ENCODE results near the gene PBX3.

DNA sequence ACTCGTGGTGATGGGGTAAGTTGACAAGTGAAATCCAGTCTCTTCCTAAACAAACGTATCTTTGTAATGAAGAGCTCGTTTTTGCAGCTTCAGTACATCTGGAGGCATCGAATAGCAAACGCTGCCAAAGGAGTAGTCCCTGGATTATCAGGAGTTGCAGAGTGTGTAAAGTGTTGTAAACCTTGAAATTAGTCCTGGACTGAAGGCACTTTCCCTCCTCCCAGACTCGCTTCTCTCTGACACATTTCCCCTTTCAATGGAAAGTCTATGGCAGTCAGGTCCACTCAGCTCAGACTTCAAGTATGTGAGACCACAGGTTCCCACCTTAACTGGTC is 1.5 kb upstream of the PBX3 start:
- TF ChIP-seq, protein P1, sequence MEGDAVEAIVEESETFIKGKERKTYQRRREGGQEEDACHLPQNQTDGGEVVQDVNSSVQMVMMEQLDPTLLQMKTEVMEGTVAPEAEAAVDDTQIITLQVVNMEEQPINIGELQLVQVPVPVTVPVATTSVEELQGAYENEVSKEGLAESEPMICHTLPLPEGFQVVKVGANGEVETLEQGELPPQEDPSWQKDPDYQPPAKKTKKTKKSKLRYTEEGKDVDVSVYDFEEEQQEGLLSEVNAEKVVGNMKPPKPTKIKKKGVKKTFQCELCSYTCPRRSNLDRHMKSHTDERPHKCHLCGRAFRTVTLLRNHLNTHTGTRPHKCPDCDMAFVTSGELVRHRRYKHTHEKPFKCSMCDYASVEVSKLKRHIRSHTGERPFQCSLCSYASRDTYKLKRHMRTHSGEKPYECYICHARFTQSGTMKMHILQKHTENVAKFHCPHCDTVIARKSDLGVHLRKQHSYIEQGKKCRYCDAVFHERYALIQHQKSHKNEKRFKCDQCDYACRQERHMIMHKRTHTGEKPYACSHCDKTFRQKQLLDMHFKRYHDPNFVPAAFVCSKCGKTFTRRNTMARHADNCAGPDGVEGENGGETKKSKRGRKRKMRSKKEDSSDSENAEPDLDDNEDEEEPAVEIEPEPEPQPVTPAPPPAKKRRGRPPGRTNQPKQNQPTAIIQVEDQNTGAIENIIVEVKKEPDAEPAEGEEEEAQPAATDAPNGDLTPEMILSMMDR (IDR thresholded peaks at IDR 0.05): no peak
- TF ChIP-seq EZH2 (IDR thresholded peaks at IDR 0.05; ENCODE audit: borderline replicate concordance, insufficient read depth, low read depth, low read length, poor library complexity, severe bottlenecking): no peak

All from B cell (primary cell).